A549 (cell line): Measurements from ENCODE around the gene NEK5.

Source experiments
- CHD2 ChIP-seq: fragments of 150-350 bp; IDR thresholded peaks from 2 replicates; pipeline ENCODE4 v1.6.1; 2014; ENCODE audit warnings: low read length; ENCODE audit not compliant: partially characterized antibody
- EHMT2 ChIP-seq: fragments of 200-600 bp; sonication (generic); IDR thresholded peaks from 2 replicates; pipeline ENCODE4 v1.6.1; 2016; ENCODE audit warnings: antibody characterized with exemption, low read depth, mild to moderate bottlenecking, moderate library complexity
- NFE2L2 ChIP-seq: fragments of 150-350 bp; conservative IDR thresholded peaks from 2 replicates; pipeline ENCODE4 v1.6.1; 2014; ENCODE audit warnings: low read length
- SREBF2 ChIP-seq: fragments of 450-650 bp; IDR thresholded peaks from 2 replicates; pipeline ENCODE4 v1.6.1; 2014; ENCODE audit warnings: mild to moderate bottlenecking, moderate library complexity

- no peak for TF ChIP-seq SREBF2
- no peak for TF ChIP-seq CHD2
- TF ChIP-seq EHMT2, result no peak
- TF ChIP-seq NFE2L2, result no peak
Measured at GRCh38 chr13:52160506-52160905, 31.6 kb upstream of the NEK5 start.
